GM12878 (cell line): ENCODE data around the gene MCM8.

ENCODE experiments used
- BHLHE40 ChIP-seq, 2 experiments: fragments of 450-650 bp in 1 of 2; IDR thresholded peaks; 2 replicates each; pipeline ENCODE4 v1.6.1; 2011 to 2017; ENCODE audit warnings: low read depth in 2 of 2, borderline replicate concordance in 1 of 2, improper control_type of control experiment in 1 of 2, low read length in 1 of 2, mild to moderate bottlenecking in 1 of 2
- BRCA1 ChIP-seq: IDR thresholded peaks from 2 replicates; pipeline ENCODE4 v1.6.1; 2011; ENCODE audit warnings: low read depth, low read length, improper control_type of control experiment
- CHD4 ChIP-seq: fragments of 200-600 bp; sonication (generic); IDR thresholded peaks from 2 replicates; pipeline ENCODE4 v1.6.1; 2016; ENCODE audit warnings: mild to moderate bottlenecking
- CTCF ChIP-seq, 3 experiments: IDR thresholded peaks in 2 of 3; conservative IDR thresholded peaks in 1 of 3; 2 replicates each; pipeline ENCODE4 v1.5.1; 2011; ENCODE audit warnings: low read depth in 3 of 3, low read length in 3 of 3, mild to moderate bottlenecking in 3 of 3, control low read depth in 2 of 3, moderate library complexity in 2 of 3, inconsistent platforms in 1 of 3, mixed read lengths in 1 of 3; ENCODE audit not compliant: control insufficient read depth in 2 of 3, insufficient read depth in 1 of 3; ENCODE audit errors: extremely low read depth in 1 of 3
- FOXK2 ChIP-seq: fragments of 450-650 bp; IDR thresholded peaks from 2 replicates; pipeline ENCODE4 v1.6.1; 2017; ENCODE audit warnings: mild to moderate bottlenecking, moderate library complexity
- NFXL1 ChIP-seq: fragments of 450-650 bp; IDR thresholded peaks from 2 replicates; pipeline ENCODE4 v1.6.1; 2017; ENCODE audit warnings: antibody characterized with exemption, mild to moderate bottlenecking, borderline replicate concordance
- NRF1 ChIP-seq: conservative IDR thresholded peaks from 2 replicates; pipeline ENCODE4 v1.6.1; 2011; ENCODE audit warnings: mild to moderate bottlenecking, low read depth, low read length, improper control_type of control experiment
- POLR2A ChIP-seq: IDR thresholded peaks from 2 replicates; pipeline ENCODE4 v1.6.1; 2011; ENCODE audit warnings: low read depth, mild to moderate bottlenecking, low read length
- TCF7 ChIP-seq: IDR thresholded peaks from 2 replicates; pipeline ENCODE4 v1.6.1; 2014; ENCODE audit warnings: antibody characterized with exemption, borderline replicate concordance
- WRNIP1 ChIP-seq: IDR thresholded peaks from 2 replicates; pipeline ENCODE4 v1.6.1; 2011; ENCODE audit warnings: low read depth, low read length, improper control_type of control experiment, borderline replicate concordance
- ZNF274 ChIP-seq: IDR thresholded peaks from one replicate; pipeline ENCODE4 v1.8.0; 2011; ENCODE audit not compliant: insufficient read length, insufficient read depth
- ZNF384 ChIP-seq: IDR thresholded peaks from 2 replicates; pipeline ENCODE4 v1.6.1; 2012; ENCODE audit warnings: low read depth, mild to moderate bottlenecking, low read length, improper control_type of control experiment, borderline replicate concordance
- TF ChIP-seq, protein P1 (sequence below): fragments of 150-350 bp; IDR thresholded peaks from 2 replicates; pipeline ENCODE4 v1.6.1; 2016; ENCODE audit warnings: low read depth, low read length

GRCh38 chr20:6040958-6041807 is 90.7 kb downstream of the MCM8 start:
- no peak for TF ChIP-seq FOXK2
- no peak for TF ChIP-seq NRF1
- no peak for TF ChIP-seq ZNF384
- TF ChIP-seq, protein P1, sequence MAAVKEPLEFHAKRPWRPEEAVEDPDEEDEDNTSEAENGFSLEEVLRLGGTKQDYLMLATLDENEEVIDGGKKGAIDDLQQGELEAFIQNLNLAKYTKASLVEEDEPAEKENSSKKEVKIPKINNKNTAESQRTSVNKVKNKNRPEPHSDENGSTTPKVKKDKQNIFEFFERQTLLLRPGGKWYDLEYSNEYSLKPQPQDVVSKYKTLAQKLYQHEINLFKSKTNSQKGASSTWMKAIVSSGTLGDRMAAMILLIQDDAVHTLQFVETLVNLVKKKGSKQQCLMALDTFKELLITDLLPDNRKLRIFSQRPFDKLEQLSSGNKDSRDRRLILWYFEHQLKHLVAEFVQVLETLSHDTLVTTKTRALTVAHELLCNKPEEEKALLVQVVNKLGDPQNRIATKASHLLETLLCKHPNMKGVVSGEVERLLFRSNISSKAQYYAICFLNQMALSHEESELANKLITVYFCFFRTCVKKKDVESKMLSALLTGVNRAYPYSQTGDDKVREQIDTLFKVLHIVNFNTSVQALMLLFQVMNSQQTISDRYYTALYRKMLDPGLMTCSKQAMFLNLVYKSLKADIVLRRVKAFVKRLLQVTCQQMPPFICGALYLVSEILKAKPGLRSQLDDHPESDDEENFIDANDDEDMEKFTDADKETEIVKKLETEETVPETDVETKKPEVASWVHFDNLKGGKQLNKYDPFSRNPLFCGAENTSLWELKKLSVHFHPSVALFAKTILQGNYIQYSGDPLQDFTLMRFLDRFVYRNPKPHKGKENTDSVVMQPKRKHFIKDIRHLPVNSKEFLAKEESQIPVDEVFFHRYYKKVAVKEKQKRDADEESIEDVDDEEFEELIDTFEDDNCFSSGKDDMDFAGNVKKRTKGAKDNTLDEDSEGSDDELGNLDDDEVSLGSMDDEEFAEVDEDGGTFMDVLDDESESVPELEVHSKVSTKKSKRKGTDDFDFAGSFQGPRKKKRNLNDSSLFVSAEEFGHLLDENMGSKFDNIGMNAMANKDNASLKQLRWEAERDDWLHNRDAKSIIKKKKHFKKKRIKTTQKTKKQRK: no peak
- no peak for TF ChIP-seq CTCF (IDR thresholded peaks at IDR 0.05 in 2 of 3, conservative IDR thresholded peaks at IDR 0.05 in 1 of 3; ENCODE audit: control insufficient read depth in 2 of 3, extremely low read depth in 1 of 3, insufficient read depth in 1 of 3, low read depth in 3 of 3, low read length in 3 of 3)
- no peak for TF ChIP-seq ZNF274
- no peak for TF ChIP-seq BRCA1
- no peak; the same call in 1 of the 2 replicates for TF ChIP-seq POLR2A
- TF ChIP-seq WRNIP1: no peak
- no peak for TF ChIP-seq BHLHE40 (IDR thresholded peaks at IDR 0.05; ENCODE audit: borderline replicate concordance in 1 of 2, low read depth in 2 of 2, low read length in 1 of 2)
- no peak for TF ChIP-seq NFXL1
- TF ChIP-seq TCF7: no peak
- TF ChIP-seq CHD4: no peak
